T47D (cell line): ENCODE measurements around the gene LRRC3.
"Not testable (repeated sequence)": the region's sequence is repeated elsewhere in the genome, so short reads cannot be mapped to it uniquely, and the experiment has no call there.

ENCODE experiments used
- DNase-seq, 2 experiments: peaks; one replicate each; pipeline versions ENCODE4 v3.0.0 to v3.0.0-alpha.2; 2011 to 2012; ENCODE audit warnings: low read depth in 1 of 2, low spot score in 1 of 2
- JUND ChIP-seq: IDR thresholded peaks from 2 replicates; pipeline ENCODE4 v1.6.1; 2012; ENCODE audit warnings: low read depth
- in situ Hi-C: cut with HindIII; loops from 2 replicates; pipeline ENCODE4 v1.10.0; 2016; ENCODE audit warnings: low sequenced_read_pairs, low pct_unique_long_range_greater_than_20kb

LRRC3 gene

DNA sequence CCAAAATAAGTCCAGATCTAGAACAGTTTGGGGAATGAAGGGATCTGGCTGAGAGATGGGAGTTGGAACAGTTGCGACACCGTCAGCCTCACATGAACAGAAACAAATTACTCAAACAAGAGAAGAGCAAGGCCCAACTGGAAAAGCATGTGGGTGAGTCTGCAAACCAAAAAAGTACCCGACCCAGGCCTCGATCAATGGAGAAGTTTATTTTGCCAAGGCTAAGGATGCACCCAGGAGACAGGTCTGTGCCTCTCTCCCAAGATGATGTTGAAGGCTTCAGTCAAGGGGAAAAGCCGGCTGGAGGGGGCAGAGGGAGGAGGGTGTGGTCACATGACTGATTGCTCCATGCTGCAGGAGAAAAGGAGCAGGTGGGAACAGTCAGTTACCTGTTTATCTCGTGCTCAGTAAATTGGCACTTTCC is 42.4 kb downstream of the LRRC3 start:
- no peak for TF ChIP-seq JUND
- no peak for DNase-seq
- in situ Hi-C loops, result no loop called here

DNA sequence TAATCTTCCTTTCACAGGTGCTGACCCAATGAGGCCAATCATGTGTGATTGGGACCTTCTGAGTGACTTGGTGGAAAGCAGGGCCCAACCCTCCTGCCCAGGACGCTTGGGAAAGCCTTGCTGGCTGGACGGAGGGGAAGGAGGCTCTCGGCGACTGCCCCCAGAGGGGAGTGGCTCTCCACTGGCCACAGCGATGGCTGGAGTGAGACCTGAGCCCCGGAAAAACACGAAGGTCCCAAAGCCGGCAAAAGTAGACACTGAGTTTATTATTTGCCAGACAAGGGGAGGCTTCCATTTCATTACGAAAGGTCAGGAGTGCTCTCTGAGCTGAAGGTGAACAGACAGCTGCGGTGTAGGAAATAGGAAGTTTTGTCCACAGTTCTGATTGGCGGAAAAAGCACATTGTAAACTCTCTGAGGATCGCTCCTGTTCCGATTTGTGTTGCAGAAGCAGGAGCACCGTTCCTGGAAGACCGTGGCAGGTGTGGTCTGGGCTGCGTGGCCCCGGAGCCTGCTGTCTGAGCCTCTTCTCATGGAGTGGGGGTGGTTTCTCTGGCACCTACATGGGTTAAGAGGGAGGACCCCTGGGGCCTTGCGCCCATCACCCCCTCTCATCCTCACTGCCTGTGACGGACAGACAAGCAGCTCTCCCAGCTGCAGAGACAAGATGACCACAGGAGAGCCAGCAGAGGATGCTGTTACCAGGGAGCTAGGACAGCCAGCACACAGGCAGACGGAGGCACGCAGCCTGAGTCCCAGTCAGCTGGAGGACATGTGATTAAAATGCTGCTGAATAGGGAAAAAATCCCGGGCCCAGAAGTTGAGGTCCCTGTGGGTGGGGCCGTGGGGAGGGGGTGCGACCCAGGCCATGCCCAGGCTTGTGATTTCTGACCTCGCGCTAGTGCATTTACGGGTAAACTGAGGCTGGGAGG is 43.2 kb downstream of the LRRC3 start:
- in situ Hi-C loops, result no loop called here

GRCh38 chr21:44499211-44499560 is 43.9 kb downstream of the LRRC3 start:
- DNase-seq, result no peak
- TF ChIP-seq JUND, result no peak
- in situ Hi-C loops, result no loop called here

More for the DNA sequence above, 43.2 kb downstream of the LRRC3 start:
- DNase-seq, result no peak
- TF ChIP-seq JUND, result no peak

DNA sequence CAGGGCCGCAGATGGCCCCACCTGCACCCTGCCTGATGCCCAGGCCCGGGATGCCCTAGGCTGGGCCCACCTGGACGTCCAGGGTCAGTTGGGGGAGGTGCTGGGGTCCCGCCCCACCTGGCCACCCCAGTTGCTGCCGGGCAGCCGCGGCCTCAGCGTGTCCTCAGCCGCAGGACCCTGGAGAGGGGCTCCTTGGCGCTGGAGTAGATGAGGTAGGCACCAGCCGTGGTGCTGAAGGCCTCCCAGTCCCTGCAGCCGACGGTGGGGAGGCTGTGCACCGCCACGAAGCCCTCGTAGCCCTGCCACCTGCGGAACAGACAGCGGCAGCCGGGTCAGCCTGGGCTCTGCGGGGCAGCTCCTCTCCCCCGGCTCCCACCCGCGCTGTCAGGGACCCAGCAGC is 44.3 kb downstream of the LRRC3 start:
- TF ChIP-seq JUND, result no peak
- in situ Hi-C loops, result no loop called here
- no peak for DNase-seq

- in situ Hi-C loops, result no loop called here
- TF ChIP-seq JUND, result no peak
- DNase-seq, result no peak
Measured at GRCh38 chr21:44500111-44500510, 44.8 kb downstream of the LRRC3 start.

GRCh38 chr21:44502171-44502958 is 47.1 kb downstream of the LRRC3 start:
- TF ChIP-seq JUND, result no peak
- no peak for DNase-seq
- in situ Hi-C loops, result no loop called here

DNA sequence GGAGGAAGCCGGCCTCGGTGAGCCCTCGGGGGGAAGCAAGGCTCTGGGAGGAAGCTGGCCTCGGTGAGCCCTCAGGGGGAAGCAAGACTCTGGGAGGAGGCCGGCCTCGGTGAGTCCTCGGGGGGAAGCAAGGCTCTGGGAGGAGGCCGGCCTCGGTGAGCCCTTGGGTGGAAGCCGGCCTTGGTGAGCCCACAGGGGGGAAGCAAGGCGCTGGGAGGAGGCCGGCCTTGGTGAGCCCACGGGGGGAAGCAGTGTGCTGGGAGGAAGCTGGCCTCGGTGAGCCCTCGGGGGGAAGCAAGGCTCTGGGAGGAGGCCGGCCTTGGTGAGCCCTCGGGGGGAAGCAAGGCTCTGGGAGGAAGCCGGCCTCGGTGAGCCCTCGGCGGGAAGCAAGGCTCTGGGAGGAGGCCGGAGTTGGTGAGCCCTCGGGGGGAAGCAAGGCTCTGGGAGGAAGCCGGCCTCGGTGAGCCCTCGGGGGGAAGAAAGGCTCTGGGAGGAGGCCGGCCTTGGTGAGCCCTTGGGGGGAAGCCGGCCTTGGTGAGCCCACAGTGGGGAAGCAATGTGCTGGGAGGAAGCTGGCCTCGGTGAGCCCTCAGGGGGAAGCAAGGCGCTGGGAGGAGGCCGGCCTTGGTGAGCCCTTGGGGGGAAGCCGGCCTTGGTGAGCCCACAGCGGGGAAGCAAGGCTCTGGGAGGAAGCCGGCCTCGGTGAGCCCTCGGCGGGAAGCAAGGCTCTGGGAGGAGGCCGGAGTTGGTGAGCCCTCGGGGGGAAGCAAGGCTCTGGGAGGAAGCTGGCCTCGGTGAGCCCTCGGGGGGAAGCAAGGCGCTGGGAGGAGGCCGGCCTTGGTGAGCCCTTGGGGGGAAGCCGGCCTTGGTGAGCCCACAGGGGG is 47.9 kb downstream of the LRRC3 start:
- DNase-seq, in situ Hi-C loops: not testable (repeated sequence)

DNA sequence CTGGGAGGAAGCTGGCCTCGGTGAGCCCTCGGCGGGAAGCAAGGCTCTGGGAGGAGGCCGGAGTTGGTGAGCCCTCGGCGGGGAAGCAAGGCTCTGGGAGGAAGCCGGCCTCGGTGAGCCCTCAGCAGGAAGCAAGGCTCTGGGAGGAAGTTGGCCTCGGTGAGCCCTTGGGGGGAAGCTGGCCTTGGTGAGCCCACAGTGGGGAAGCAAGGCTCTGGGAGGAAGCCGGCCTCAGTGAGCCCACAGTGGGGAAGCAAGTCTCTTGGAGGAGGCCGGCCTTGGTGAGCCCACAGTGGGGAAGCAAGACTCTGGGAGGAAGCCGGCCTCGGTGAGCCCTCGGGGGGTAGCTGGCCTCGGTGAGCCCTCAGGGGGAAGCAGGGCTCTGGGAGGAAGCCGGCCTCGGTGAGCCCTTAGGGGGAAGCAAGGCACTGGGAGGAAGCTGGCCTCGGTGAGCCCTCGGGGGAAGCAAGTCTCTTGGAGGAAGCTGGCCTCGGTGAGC is 48.6 kb downstream of the LRRC3 start:
- DNase-seq, result no peak
- in situ Hi-C loops, result no loop called here
- no peak for TF ChIP-seq JUND

- in situ Hi-C loops, result no loop called here
Measured at GRCh38 chr21:44505673-44506278, 50.5 kb downstream of the LRRC3 start.

GRCh38 chr21:44506279-44507255 is 51.3 kb downstream of the LRRC3 start:
- no peak for DNase-seq
- no peak for TF ChIP-seq JUND
- in situ Hi-C loops, result no loop called here

More at GRCh38 chr21:44505673-44506278, 50.5 kb downstream of the LRRC3 start:
- peak in 1 of 2 experiments; percentile 76 for DNase-seq
- no peak for TF ChIP-seq JUND

GRCh38 chr21:44507673-44508425 is 52.5 kb downstream of the LRRC3 start:
- no peak for TF ChIP-seq JUND
- in situ Hi-C loops, result no loop called here
- DNase-seq, result no peak
